ENCODE measurements around the gene YES1. TPM values are rescaled to one million over a fixed set of nuclear protein-coding genes. Genes with fewer than 3 reads are reported as not detected.

Gene YES1
- total and polyA plus RNA-seq, 8 donors, result 6.4 to 147 (median 36.6) TPM

DNA sequence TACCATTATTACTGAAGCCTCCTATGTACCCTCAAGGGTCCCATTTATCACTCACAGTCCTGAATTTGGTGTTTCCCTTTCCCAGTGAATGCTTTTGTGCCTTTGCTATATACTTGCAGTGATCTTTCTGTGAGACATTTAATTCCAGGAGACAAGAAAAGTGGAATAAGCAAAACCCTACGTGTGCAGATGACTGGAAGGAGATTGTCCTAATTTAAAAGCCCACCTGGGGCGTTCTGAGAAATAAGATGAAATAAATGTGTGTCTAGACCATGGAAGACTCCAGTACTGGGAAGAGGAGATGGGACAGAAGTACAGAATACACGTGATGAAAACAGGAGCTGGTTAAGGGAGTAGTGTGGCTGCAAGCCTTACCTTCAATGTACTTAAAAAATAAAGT is 135.3 kb downstream of the YES1 start:
- Histone ChIP-seq H3K27me3 (no peaks in the 10 kb centered on the region), H3K27ac (no peak overlapping the region), H3K9me3 (no peaks in the 10 kb centered on the region), H3K36me3 (peaks cover 12 to 95% (median 90%) of the 10 kb centered on the region in 4 donors), H3K4me3 (no peak overlapping the region), H3K4me1 (no peaks in the 10 kb centered on the region)
- WGBS, 5 donors, result 88 to 97% (median 88%) methylated on average over 3 of the region's 3 CpGs
- DNase-seq, result no peak
- TF ChIP-seq, protein P1, sequence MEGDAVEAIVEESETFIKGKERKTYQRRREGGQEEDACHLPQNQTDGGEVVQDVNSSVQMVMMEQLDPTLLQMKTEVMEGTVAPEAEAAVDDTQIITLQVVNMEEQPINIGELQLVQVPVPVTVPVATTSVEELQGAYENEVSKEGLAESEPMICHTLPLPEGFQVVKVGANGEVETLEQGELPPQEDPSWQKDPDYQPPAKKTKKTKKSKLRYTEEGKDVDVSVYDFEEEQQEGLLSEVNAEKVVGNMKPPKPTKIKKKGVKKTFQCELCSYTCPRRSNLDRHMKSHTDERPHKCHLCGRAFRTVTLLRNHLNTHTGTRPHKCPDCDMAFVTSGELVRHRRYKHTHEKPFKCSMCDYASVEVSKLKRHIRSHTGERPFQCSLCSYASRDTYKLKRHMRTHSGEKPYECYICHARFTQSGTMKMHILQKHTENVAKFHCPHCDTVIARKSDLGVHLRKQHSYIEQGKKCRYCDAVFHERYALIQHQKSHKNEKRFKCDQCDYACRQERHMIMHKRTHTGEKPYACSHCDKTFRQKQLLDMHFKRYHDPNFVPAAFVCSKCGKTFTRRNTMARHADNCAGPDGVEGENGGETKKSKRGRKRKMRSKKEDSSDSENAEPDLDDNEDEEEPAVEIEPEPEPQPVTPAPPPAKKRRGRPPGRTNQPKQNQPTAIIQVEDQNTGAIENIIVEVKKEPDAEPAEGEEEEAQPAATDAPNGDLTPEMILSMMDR (IDR thresholded peaks at IDR 0.05), result no peak
- intact Hi-C loops (cut with DNase I; ENCODE audit: low total_unique reads), result no loop called here

DNA sequence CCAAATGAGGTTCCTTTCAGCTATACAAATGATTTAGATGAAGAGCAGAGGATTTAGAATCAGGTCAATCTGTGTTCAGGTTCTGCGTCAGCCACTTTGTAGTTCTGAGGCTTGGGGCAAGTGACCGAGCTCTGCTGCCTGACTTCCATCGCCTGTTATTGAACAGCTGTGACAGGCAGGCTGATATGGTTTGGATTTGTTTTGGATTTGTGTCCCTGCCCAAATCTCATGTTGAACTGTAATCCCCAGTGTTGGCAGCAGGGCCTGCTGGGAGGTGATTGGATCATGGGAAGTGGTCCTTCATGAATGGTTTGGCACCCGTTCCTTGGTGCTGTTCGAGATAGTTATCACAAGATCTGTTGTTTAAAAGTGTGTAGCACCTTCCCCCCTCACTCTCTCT is 136.0 kb downstream of the YES1 start:
- TF ChIP-seq EP300 (IDR thresholded peaks at IDR 0.05) (no peak), POLR2A (IDR thresholded peaks at IDR 0.05) (no peak), POLR2AphosphoS5 (IDR thresholded peaks at IDR 0.05) (no peak)
- TF ChIP-seq, protein P1 (IDR thresholded peaks at IDR 0.05), result no peak
- no peaks in the 10 kb centered on the region for H3K27me3 ChIP-seq
- DNase-seq, result no peak
- no peak overlapping the region for H3K27ac ChIP-seq
- no peaks in the 10 kb centered on the region for H3K4me1 ChIP-seq
- H3K36me3 ChIP-seq, result peaks cover 9 to 95% (median 90%) of the 10 kb centered on the region in 4 donors
- H3K4me3 ChIP-seq, result no peak overlapping the region
- intact Hi-C loops (cut with DNase I; ENCODE audit: low total_unique reads), result no loop called here
- 60 to 83% (median 79%) methylated on average over 5 of the region's 5 CpGs for WGBS, 5 donors
- H3K9me3 ChIP-seq, result no peaks in the 10 kb centered on the region

DNA sequence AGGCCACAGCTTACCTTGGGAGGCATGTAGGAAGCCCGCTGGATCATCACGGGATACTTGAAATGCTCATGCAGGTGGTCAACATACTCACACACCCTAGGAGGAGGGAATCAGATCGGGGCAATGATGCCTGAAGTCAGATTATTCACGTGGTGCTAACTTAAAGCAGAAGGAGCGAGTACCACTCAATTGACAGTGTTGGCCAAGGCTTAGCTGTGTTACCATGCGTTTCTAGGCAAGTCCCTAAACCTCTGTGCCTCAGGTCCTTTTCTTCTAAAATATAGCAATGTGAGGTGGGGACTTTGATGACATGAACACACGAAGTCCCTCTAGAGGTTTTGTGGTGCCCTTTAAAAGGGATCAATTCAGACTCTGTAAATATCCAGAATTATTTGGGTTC is 136.7 kb downstream of the YES1 start:
- H3K27ac ChIP-seq, result no peak overlapping the region
- intact Hi-C loops (cut with DNase I; ENCODE audit: low total_unique reads), result no loop called here
- peaks cover 11 to 97% (median 94%) of the 10 kb centered on the region in 4 donors for H3K36me3 ChIP-seq
- no peaks in the 10 kb centered on the region for H3K27me3 ChIP-seq
- no peaks in the 10 kb centered on the region for H3K9me3 ChIP-seq
- no peaks in the 10 kb centered on the region for H3K4me1 ChIP-seq
- no peak for TF ChIP-seq POLR2A (IDR thresholded peaks at IDR 0.05)
- TF ChIP-seq POLR2AphosphoS5 (IDR thresholded peaks at IDR 0.05), result no peak
- TF ChIP-seq, protein P1 (IDR thresholded peaks at IDR 0.05), result no peak
- TF ChIP-seq EP300 (IDR thresholded peaks at IDR 0.05), result no peak
- WGBS, 5 donors, result 89 to 94% (median 92%) methylated on average over 7 of the region's 7 CpGs
- DNase-seq, result no peak
- no peak overlapping the region for H3K4me3 ChIP-seq

DNA sequence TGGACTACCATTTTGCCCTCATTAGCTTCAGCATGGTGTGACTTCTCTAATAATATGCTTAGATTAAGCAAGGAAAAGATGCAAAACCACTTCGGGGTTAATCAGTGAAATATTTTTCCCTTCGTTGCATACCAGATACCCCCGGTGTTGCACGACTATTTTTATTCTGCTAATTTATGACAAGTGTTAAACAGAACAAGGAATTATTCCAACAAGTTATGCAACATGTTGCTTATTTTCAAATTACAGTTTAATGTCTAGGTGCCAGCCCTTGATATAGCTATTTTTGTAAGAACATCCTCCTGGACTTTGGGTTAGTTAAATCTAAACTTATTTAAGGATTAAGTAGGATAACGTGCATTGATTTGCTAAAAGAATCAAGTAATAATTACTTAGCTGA is 138.3 kb downstream of the YES1 start:
- 60 to 75% (median 68%) methylated on average over 5 of the region's 5 CpGs for WGBS, 5 donors
- Histone ChIP-seq H3K9me3 (no peaks in the 10 kb centered on the region), H3K27ac (no peak overlapping the region), H3K27me3 (no peaks in the 10 kb centered on the region), H3K4me1 (no peaks in the 10 kb centered on the region), H3K36me3 (peaks cover 13 to 97% (median 93%) of the 10 kb centered on the region in 4 donors), H3K4me3 (no peak overlapping the region)
- intact Hi-C loops (cut with DNase I; ENCODE audit: low total_unique reads), result no loop called here
- DNase-seq, result no peak
- TF ChIP-seq, protein P1 (IDR thresholded peaks at IDR 0.05), result no peak
- TF ChIP-seq POLR2A (IDR thresholded peaks at IDR 0.05), result no peak
- TF ChIP-seq POLR2AphosphoS5 (IDR thresholded peaks at IDR 0.05), result no peak
- no peak for TF ChIP-seq EP300 (IDR thresholded peaks at IDR 0.05)
